Ureter (tissue), 1 donor: ENCODE data around the gene IL1B. TPM values are rescaled to one million over a fixed set of nuclear protein-coding genes. Genes with fewer than 3 reads are reported as not detected.
A peak's percentile ranks its signal among the peaks of the same experiment; 100 is the strongest.

Experiments
- DNase-seq: peaks from one replicate; pipeline ENCODE4 v3.0.0-alpha.2; 2020; ENCODE audit warnings: low spot score
- total RNA-seq: library from RNA; stranded (reverse); gene quantifications from one replicate; pipeline ENCODE4 v1.2.4, GENCODE V29; 2023
- donor health status: DM: yes; HTN: yes; CAD: no.

IL1B gene
- total RNA-seq, 1 donor from 2014 or later: 3.5 TPM

DNA sequence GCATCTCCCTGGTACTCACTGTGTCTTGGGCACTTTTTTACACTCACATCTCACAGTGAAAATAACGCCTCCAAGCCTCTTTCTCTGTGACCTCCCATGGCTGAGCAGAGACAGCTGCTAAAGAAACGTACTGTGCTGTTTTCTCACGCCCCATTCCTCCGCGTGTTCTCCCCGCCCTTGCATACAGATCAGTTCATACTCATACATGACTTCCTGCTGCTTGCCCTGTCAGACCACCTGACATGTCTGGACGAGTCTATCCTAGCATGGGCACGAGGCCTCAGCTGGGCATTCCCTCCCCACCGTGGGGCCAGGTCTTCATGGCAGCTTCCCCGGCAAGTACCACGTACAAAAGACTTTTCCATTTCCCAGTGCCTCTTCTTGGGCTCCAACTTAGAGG, 31.0 kb downstream of the IL1B start:
- peak; percentile 80 for DNase-seq

DNA sequence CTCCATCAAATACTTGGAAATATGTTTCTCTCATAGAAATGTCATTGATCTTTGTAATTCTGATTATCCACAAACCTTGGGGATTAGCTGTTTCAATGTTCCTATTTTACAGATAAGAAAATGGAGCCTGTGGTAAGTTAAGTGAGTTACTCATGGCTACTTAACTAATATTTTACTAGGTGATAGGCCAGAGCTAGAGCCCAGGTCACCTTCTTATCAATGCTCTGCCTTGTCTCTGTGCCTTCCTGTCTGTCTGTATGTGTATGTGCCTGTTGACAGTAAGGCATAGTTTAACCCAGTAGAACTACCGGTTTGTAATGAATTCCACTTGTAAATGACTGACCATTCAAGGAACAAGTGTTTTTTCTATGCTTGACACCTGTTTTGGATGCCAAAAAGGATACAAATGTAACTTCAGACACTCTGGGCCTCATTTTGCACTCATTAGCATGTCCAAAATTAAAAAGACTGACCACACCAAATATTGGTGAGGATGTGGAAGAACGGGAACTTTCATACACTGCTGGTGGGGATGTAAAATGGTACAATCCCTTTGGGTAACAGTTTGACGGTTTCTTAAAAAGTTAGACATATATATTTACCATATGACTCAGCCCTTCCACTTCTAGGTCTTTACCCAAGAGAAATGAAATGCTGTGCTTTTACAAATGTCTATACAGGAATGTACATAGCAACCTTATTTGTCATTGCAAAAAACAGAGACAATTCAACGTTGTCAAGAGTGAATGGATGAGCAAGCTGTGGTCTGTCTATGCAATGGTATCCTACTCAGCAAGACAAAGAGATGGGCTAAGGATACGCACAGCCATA, 32.7 kb downstream of the IL1B start:
- no peak for DNase-seq

DNA sequence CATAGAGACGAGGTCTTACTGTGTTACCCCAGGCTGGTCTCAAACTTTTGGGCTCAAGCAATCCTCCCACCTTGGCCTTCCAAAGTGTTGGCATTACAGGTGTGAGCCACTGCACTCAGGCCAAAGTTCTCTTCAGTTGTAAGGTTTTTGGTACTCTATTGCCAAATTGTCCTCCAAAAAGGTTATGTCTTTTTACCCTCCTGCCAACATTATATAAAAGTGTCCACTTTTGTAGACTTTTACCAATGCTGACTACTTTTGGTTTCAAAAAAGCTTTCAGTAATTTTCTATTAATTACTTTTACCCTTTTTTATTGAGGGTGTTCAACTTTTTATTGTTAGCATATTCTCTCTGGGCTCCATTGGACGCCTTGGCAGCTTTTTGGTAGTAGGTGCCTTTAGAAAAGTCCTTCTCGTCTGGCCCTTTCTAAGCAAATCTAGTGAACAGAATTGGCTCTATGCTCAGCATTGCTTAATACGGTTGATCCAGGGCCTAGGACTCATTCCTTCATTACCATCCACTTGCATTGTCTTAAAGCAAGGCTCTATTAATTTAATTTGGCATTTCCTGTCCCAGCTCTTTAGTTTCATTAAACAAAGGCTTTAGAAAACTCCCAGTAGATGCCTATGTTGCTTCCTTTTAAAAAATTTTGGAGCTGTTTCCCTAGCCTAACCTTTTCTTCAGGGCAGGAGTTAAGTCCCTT, 35.5 kb downstream of the IL1B start:
- no peak for DNase-seq

DNA sequence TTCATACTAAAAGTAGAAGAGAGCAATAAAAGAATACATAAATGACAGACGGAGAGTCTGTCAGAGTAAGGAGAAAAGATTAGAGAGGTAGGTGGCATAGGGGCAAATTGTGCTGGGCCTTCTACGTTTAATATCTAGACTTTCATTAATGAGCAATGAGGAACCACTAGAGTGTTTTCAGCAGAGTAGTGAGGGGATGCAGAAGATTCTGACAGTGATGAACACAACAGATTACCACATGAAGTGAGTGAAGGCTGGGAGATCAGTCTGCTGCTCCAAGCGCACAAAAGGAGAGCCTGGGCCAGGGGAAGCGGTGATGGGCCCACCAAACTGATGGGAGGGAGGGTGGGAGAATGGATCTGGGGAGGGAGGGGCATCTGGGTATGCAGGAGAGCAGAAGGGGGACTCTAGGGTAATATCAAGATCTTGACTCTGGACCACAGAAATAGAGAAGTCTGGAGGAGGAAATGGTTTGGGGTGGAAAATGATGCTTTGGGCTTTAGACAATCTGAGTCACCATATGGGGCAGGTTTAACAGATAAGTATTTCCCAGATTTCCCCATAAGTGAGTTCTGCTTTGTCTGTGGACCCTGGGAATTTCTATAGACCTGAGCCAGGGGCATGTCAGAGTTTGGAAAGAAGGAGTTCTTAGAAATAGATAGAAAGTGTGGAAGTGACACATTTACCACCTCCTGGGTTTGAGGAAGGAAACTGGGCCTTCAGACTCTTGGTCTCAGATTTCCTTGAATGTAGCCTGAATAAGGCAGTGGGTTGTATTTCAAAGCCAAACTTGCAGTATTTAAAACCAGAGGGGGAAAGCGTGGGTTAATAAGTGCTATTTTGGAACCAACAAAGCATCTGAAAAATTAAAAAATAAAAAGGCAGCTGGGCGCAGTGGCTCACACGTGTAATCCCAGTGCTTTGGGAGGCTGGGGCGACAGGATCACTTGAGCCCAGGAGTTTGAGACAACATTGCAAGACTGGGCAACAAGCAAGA, 37.3 kb downstream of the IL1B start:
- no peak for DNase-seq

DNA sequence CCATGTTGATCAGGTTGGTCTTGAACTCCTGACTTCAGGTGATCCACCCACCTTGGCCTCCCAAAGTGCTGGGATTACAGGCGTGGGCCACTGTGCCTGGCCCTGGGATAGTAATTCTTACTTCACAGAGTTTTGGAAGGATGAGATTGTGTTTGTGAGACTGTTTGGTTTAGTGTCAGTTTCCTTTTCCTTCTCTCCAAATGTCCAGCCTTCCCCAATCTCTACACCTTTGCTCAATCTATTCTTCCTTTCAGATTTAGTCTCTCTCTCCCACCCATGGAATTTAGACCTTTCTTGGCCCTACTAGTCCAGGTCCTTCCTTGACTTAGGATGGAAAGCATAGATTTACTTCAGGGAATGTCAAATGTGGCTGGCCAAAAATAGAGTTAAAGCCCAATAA, 40.1 kb downstream of the IL1B start:
- no peak for DNase-seq

DNA sequence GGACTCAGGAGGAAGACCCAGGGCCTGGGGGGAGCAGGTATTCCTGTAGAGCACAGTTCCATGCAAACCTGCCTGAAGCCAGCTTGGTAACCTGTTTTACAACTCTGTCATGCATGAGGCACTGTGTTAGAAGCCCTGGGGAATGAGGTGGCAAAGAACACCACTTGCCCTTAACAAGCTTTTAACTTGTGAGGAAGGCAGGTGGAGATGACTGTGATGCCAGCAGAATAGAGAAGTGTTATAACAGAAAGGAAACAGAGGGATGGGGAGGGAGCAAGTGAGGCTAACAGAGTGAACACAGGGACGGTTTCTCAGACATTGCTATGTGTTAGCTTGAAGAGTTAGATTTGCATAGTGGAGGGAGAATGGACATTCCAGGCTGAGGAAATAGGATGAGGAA, 40.8 kb downstream of the IL1B start:
- DNase-seq: peak; percentile 76

DNA sequence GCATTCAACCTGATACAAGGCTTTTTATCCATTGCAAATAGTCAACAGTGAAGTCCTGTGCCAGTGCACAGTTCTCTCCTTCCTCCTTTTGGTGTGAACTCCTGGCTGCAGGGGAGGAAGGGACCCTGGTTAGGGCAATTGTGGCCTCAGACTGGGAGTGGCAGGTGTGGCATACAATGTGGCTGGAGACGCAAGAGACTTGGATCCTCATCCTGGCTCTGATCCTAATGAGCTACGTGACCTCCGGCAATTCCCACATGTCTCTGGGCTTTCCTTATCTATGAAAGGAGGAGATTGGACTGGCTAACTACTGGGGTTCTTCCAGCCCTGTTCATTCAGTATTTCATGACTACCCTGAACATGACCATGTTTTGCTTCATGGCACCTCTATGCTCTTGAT, 41.7 kb downstream of the IL1B start:
- DNase-seq: no peak

DNA sequence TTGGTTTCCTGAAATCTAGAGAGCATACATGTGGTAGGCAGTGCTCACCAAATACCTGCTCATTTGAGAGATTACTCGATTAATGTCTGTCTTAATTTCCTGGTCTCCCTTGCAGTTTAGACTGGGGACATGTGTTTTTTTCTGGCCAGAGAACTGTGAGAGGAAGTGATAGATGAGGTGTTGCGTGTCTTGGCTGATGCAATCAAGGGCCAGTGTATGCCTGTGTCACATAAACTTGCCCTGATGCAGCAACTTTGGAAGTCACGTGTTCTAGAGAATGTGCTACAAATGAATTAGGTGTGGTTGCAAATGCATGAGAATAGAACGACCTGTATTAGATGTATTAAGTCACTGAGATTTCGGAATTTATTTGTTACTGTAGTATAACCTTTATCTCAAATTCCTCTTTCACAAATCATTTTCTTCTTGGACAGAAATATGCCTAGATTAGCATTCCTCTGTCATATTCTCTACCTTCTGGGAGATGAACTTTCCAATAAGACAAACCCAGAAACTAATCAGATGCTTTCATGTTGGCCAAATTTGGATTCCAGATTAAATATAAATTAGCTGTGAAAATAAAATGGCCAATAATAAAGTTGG, 42.3 kb downstream of the IL1B start:
- DNase-seq: peak; percentile 73

DNA sequence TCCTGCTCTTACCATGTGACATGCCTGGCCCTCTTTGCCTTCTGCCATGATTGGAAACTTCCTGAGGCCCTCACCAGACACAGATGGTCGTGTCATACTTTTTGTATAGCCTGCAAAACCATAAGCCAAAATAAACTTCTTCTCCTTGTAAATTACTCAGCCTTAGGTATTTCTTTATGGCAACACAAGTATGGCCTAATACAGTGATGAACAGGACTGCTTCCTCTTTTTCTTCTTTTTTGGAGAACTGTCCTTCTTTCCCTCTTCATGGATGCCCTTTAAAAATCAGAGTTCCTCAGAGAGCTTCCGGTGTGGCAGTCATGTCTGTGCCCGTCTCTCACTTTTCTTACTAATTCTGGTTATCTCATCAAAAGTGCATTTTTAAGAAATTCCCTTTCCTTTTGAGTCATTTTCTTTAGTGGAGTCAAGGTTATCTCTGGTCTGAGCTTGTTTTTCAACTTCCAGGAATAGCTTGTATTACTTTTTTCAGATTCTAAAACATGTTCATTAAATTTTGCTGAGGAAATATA, 43.1 kb downstream of the IL1B start:
- no peak for DNase-seq

DNA sequence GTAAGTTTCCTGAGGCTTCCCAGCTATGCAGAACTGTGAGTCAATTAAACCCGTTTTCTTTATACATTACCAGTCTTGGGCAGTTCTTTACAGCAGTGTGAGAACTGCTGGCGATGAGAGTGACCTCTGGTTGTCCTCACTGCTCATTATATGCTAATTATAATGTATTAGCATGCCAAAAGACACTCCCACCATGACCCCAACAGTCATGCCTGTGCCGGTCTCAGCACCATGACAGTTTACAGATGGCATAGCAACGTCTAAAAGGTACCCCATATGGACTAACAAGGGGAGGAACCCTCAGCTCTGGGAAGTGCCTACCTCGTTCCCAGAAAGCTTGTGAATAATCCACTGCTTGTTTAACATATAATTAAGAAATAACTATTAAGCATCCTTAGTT, 44.2 kb downstream of the IL1B start:
- DNase-seq: no peak

DNA sequence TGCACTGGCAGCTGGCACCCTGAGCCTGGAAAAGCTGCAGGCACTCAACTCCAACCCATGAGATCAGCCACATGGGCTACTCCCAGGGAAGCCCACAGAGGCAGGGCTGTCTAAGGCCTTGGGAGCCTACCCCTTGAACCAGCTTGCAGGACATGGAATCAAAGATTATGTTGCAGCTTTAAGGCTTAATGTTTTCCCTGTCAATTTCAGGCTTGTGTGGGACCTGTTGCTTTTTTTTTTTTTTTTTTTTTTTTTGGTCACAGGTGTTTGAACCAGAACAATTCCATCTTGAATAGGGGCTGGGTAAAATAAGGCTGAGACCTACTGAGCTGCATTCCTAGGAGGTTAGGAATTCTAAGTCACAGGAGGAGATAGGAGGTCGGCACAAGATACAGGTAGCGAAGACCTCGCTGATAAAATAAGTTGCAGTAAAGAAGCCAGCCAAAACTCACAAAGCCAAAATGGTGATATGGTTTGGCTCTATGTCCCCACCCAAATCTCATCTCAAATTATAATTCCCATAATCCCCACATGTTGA, 44.8 kb downstream of the IL1B start:
- DNase-seq: no peak

DNA sequence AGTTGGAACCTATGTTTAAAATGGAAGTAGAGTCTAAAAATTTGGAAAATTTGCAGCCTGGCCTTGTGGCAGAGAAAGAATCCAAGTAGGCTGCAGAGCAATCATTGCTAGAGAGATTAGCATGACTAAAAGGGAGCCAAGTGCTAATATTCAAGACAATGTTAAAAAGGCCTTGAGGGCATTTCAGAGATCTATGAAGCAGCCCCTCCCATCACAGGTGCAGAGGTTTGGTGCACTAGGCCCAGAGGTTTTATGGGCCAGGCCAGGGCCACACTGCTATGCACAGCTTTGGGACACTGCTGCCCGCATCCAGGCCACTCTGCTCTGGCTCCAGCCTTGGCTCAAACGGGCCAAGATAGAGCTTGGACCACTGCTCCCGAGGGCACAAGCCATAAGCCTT, 45.6 kb downstream of the IL1B start:
- DNase-seq: no peak

DNA sequence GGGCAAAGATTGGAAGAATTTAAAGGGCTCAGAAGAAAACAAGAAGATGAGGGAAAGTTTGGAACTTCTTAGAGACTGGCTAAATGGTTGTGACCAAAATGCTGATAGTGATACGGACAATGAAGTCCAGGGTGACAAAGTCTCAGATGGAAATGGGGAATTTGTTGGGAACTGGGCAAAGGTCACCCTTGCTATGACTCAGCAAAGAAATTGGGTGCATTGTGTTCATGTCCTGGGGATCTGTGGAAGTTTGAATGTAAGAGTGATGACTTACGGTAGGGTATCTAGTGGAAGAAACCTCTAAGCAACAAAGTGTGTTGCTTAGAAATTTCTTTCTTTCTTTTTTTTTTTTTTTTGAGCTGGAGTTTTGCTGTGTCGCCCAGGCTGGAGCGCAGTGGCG, 46.3 kb downstream of the IL1B start:
- DNase-seq: no peak

DNA sequence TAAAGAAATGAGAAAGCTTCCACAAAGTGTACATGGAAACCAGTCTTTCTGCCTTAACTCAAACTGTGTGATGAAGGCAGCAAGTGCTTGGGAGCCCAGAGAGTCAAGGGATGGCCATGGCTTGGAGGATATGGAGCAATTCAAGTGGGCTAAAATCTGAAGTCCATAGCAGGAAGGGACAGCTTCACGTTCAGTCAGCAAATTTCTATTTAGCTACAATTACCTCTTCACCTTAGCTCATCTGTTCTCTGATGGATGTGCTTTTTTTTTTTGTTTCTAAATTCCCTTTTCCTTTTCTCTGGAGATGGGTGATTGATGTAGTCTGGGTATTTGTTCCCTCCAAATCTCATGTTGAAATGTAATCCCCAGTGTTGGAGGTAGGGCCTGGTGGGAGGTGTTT, 47.4 kb downstream of the IL1B start:
- no peak for DNase-seq

DNA sequence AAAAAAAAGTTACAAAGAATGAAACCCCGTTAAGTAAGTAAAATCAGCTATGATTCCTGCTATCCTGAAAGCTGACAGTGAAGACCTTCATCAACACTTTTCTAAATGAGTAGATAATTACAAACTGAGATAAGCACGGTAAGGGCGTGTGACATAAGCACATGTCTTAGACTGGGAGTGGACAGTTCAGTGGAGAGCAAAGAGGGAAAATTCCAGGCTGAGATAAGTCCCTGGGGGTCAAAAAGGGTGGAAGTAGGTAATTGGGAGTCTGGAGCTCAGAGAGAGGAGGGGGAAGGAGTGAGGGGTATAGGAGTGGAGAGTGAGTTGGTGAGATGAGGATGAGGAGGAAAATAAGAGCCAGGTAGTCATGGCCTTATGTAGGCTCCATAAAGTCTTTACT, 47.9 kb downstream of the IL1B start:
- DNase-seq: no peak

DNA sequence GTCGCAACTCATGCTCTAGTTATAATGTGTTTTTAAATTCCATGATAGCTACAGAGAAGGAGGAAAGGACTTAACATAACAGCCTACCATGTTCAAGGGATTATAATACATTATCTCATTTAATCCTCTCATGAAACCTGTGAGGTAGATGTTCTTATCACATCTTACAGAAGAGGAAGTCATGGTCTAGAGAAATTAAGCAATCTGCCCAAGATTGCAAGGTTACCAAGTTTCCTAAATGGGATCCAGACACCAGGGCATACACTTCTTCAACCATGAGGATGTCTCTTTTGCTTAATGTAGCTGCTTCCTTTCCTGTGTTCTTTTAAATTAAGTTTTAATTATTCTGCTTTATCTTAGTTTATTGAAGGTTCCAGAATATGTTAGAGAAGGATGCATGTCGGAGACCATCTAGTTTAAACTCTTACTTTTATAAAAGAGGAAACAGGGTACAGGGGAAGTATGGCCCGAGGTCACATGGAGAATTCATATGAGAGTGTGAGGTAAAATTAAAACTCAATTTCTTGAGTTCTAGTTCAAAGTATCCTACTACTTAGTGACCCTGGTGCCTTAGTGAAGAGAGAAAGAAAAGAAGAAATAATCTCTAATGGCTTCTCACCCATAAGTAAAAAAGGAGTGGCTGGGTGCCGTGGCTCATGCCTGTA, 48.7 kb downstream of the IL1B start:
- no peak for DNase-seq

DNA sequence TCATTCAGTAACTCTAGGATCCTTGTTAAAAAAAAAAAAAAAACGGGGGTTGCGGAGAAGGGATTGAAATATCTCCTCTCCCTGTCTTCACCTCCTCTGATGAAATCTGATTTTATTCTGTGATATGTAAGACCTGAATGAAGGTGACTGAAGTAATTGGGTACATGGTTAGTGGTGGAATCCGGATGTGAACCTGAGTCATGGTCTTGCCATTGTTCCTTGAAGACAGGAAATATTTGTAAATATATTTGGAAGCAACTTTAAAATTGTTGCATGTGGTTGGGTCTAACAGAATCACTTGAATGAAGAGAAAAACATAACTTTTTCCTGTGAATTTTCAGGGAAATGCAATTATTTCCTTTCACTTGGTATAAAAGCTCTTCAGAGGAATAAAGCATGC, 49.3 kb downstream of the IL1B start:
- DNase-seq: no peak

DNA sequence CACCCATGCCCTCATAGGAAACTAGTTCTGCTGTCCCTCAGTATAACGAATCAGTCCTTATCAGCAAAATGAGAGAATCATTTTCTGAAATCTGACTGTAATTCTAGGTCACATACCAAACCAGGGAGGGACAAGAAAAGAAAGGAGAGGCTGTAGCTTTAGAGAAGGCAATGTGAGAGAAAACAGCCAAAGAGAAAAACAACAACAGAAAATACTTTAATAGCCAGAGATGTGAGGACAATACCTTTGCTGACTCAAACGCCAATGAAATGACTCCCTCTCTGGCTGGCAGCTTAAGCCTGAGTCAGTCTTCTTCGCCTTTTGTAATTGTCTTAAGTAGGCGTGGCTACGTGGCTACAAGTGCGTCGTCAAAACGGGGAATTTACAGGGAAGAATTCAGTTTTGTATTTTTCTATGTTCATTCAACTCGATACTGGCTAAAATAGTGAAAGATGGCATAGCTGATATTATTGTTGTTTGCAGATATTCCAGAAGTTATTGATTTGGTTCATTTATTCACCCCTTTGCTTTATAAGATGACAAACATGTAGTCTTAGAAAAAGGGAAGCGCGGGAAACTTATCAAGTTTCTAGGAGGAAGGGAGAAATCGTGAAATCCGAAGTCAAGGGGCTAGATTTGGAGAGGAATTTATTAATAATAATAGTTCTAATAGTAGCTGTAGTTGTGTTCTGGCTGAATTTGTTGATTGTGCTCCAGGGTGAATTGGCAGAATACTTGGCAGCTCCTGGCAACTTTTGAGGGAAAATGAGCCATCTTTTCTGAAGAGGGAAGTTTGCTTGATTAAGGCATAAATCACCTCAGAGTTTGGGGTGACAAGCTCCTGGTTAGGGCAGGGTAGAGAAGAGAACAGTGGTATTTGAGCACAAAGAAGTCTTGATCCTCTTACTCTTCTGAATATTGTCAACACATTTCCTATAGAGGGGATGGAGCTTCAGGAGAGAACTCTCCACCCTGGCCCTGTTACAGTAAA, 52.1 kb downstream of the IL1B start, which contains the start of gene IL1A:
Gene IL1A (minus strand): TSS at position 295 of the 991 bp plus-strand sequence. CDS start 723 bp downstream, outside the sequence.
- DNase-seq: no peak

DNA sequence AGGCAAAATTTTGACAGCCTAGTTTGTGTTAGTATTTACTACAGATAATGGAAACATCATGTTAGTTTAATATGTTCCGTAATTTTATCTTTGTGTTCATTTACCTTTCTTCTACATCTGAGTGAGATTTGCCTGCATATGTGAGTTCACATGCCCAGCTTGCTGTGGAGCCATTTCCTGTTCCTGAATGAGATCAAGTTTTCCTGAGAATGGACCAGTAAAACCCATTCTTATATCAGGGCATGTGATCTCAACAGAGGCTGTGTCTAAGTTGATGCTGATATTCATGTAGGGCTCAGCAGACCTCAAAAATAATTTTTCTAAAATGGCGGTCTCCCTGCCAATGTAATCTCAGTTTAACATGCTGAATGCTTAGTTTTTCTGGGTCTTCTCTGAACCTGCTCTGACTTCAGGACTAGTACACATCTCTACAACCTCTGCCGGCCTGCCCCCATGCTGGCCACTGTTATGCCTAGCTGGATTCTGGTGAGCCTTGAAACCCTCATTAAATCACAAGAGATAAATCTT, 53.3 kb downstream of the IL1B start:
- DNase-seq: no peak
